Effector memory CD4-positive, alpha-beta T cell (primary cell): Measurements from ENCODE around the gene PHKG2.

Experiments
- DNase-seq, 3 donors: peaks; one replicate each; pipeline ENCODE4 v3.0.0-alpha.2; 2020
- H3K27ac ChIP-seq: 2 replicates; pipeline ENCODE4 v1.7.0; 2013; ENCODE audit warnings: mild to moderate bottlenecking, low read length, moderate library complexity; ENCODE audit not compliant: insufficient read depth, poor library complexity, severe bottlenecking
- H3K27me3 ChIP-seq: replicated peaks from 2 replicates; pipeline ENCODE4 v1.7.0; 2013; ENCODE audit warnings: mild to moderate bottlenecking, low read length; ENCODE audit not compliant: insufficient read depth, control insufficient read depth, poor library complexity, severe bottlenecking
- H3K36me3 ChIP-seq: 2 replicates; pipeline ENCODE4 v1.7.0; 2013; ENCODE audit warnings: mild to moderate bottlenecking, low read length, moderate library complexity; ENCODE audit not compliant: control insufficient read depth, insufficient read depth
- H3K4me1 ChIP-seq: 2 replicates; pipeline ENCODE4 v1.7.0; 2013; ENCODE audit warnings: low read length, mild to moderate bottlenecking; ENCODE audit not compliant: control insufficient read depth, insufficient read depth, poor library complexity, severe bottlenecking
- H3K4me3 ChIP-seq: 2 replicates; pipeline ENCODE4 v1.7.0; 2013; ENCODE audit warnings: low read length, low read depth, mild to moderate bottlenecking; ENCODE audit not compliant: insufficient read depth, poor library complexity, severe bottlenecking
- H3K9me3 ChIP-seq: 2 replicates; pipeline ENCODE4 v1.7.0; 2013; ENCODE audit warnings: mild to moderate bottlenecking, low read length, moderate library complexity; ENCODE audit not compliant: control insufficient read depth

PHKG2 gene

DNA sequence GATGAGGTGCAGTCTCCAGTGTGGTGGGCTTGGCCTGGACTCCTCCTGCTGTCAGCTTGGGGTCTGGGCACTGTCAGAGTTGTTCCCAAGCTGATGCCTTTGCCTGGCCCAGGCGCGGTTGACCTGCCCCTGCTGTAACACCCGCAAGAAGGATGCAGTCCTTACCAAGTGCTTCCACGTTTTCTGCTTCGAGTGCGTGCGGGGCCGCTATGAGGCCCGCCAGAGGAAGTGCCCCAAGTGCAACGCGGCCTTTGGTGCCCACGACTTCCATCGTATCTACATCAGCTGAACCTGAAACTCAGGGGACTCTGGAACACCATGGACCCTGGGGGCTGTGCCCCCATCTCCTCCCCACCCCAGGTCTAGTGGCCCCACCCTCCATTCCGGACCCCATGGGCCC is 25.6 kb downstream of the PHKG2 start:
- Histone ChIP-seq H3K4me1 (peaks cover 10% of the 10 kb centered on the region), H3K27ac (no peak overlapping the region), H3K4me3 (no peak overlapping the region), H3K36me3 (peaks cover 38% of the 10 kb centered on the region), H3K27me3 (no peaks in the 10 kb centered on the region), H3K9me3 (no peaks in the 10 kb centered on the region)
- no peak for DNase-seq

DNA sequence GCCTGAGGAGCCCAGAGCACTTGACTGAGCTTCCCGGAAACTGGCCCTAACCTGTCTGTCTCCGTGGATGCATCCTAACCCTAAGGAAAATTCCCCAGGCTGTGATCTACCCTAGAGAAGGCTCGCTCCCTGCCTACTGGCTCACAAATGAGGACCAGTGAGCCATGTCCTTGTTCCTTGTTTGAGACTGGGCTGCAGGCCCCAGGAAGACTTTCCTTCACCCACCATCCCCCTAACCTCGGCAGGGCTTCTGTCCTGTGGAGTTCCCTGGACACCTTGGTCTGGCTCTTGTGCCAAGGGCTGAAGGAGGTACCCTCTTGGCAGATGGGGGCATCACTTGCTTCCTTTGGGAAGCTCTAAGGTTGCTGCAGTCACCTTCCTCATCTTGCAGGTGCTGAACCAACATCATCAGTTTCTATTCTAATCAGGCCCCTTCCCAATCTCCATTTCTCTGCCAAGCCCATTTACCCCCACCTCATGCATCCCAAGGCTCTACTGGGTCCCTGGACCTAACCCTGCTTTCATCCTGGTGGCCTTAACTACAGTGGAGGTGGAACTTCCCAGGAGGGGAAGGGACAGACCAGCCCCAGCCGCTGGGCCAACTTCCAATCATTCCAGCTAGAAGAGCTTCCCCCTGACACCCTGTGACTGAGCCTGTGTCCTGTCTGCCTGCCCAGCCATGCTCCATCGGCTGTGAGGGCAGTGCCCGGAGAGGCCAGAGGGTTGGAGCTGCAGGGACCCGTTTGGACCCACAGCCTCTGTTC is 26.3 kb downstream of the PHKG2 start:
- DNase-seq: no peak
- H3K27me3 ChIP-seq: no peaks in the 10 kb centered on the region
- peak overlapping the region; percentile 9 for H3K27ac ChIP-seq
- H3K9me3 ChIP-seq: no peaks in the 10 kb centered on the region
- no peak overlapping the region for H3K4me3 ChIP-seq
- peaks cover 10% of the 10 kb centered on the region for H3K4me1 ChIP-seq
- peaks cover 31% of the 10 kb centered on the region for H3K36me3 ChIP-seq

DNA sequence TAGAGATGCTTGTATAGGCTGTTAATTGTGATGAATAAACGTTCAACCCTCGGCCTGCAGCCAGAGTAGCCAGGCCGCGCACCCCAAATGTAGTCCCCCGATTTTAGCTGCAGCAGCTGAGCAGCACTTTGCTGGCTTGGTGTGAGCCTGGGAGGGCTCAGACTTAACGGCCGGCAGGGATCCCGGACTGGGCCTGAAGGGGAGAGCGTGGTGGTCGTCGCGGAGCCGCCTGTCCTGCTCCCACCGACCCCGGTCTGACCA is 26.8 kb downstream of the PHKG2 start:
- Histone ChIP-seq H3K36me3 (peaks cover 28% of the 10 kb centered on the region), H3K9me3 (no peaks in the 10 kb centered on the region), H3K27me3 (no peaks in the 10 kb centered on the region), H3K4me1 (peaks cover 10% of the 10 kb centered on the region), H3K4me3 (peak overlapping the region; percentile 68), H3K27ac (peak overlapping the region; percentile 9)
- no peak for DNase-seq

DNA sequence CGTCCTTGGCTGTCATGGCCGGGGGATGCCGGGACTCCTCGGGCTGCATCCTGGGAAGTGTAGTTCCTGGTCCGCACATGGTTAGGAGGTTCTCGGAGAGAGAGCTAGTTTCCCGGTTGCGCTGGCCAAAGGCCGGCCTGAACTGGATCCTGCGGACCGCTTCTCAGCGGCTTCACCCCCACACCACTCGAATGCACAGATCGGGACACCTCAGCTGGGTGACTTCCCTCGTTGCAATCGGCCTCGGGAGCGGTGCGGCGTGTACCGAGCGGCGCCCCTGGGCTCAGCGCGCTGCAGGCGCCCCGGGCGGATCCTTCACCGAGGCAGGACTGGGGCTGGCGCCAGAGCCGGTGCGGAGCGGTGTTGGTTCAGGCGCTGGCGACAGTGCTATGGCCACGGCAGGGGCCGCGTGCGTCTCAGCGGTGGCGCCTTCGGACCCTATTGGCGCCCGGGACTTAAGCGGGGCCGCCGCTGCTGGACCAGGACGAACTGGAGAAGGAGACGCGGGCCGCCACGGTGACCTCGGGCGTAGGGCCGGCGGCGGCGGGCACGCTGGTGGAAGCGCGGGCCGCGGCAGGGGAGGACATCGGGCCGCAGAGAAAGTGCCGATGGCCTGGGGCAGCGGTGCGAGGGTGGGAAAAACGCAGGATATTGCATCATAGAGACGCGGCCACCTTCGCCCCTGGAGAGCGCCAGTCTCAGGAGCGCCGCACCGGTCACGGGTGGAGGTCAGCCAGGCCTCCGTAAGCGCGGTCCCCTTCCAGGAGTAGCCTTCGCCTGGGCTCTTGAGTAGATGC is 27.4 kb downstream of the PHKG2 start:
- peaks cover 10% of the 10 kb centered on the region for H3K4me1 ChIP-seq
- H3K9me3 ChIP-seq: no peaks in the 10 kb centered on the region
- peaks cover 23% of the 10 kb centered on the region for H3K36me3 ChIP-seq
- peak overlapping the region; percentile 68 for H3K4me3 ChIP-seq
- peak overlapping the region; percentile 9 for H3K27ac ChIP-seq
- no peaks in the 10 kb centered on the region for H3K27me3 ChIP-seq
- peak in 1 of 3 donors; percentile 14 for DNase-seq

DNA sequence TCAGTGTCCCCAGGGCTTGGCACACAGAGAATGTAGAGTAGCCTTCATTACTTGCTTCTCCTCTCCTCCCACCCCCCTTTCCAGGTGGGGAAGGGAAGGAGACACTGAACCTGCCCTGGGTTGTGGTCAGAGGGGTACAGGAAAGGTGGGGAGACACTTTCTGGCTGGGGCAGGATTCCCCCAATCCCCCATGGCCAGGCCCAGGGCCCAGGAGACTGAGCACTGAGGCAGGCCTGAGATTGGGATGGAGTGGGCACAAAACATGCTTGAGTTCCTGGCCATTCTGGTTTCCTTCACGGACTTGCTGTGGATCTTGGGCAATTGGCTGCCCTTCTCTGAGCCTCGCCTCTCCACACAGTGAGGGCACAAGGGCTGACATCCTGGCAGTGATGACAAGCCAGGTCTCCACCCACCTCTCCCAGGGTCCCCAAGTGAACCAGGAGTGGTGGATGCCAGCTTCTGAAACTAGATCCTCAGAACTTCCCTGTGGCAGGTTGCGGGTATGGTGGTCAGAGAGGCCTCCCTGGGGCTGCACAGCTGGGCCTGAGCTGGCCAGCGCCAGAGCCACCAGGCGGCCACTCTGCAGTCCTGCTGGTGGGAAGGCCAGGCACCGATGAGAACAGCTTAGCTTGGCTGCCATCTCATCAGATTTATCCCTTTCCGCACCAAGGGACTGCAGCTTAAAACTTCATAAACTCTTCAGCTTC is 29.5 kb downstream of the PHKG2 start:
- Histone ChIP-seq H3K9me3 (no peaks in the 10 kb centered on the region), H3K4me1 (peaks cover 10% of the 10 kb centered on the region), H3K36me3 (peaks cover 2% of the 10 kb centered on the region), H3K27ac (no peak overlapping the region), H3K4me3 (no peak overlapping the region), H3K27me3 (no peaks in the 10 kb centered on the region)
- no peak for DNase-seq

DNA sequence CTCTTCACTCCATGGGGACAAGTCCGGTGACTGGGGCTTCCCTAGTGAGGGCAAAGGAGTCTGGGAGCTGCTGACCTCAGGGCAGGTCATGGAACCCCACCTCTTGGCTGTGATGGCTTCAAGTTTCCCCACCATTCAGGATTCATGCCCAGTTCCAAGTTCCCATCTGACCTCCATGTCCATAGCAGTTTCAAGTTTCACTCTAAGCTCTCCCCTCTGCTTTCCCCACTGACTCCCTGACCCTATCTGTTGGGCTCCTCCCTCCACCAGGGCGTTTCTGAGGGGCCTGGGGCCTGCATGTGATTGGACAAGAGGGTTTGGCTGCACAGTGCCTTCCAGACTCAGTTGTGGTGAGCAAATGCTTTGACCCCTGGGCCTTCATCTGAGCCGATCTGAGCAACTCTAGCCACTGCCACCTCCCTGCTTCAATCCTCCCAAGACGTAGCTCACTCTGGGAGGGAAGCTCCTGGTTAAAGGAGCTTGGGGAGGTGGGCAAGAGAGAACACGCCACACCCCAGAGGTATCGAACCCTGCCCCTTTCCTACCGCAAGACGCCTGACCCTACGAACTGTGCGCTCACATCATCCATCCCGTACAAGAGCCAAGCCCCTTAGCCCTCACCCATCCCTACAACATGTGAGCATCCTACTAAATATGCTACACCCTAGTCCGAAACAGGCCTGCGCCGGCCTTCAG is 30.5 kb downstream of the PHKG2 start:
- no peak overlapping the region for H3K27ac ChIP-seq

DNA sequence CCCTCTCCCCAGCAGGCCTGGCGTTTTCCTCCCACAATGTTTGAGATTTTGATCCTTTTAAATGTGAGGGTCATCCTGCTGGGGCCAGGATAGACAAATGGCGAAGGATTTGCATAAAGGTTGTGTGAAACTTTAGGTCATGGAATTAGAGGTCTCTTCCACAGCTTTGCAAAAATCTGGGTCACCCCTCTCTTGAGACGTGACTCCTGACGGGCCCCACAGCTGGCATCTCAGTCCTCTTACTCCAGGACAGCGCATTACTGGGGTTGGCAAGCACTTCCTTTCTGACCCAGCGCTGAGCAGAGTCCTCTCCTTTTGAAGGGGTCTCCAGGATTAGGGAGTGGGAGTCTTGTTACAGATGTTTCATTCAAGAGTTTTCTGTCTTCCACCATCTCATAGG is 31.4 kb downstream of the PHKG2 start:
- Histone ChIP-seq H3K9me3 (no peaks in the 10 kb centered on the region), H3K36me3 (no peaks in the 10 kb centered on the region), H3K4me3 (no peak overlapping the region), H3K27ac (no peak overlapping the region), H3K4me1 (peaks cover 10% of the 10 kb centered on the region), H3K27me3 (no peaks in the 10 kb centered on the region)
- DNase-seq: no peak

More for the DNA sequence above, 30.5 kb downstream of the PHKG2 start:
- Histone ChIP-seq H3K36me3 (no peaks in the 10 kb centered on the region), H3K27me3 (no peaks in the 10 kb centered on the region), H3K9me3 (no peaks in the 10 kb centered on the region), H3K4me1 (peaks cover 10% of the 10 kb centered on the region), H3K4me3 (no peak overlapping the region)
- DNase-seq: no peak

DNA sequence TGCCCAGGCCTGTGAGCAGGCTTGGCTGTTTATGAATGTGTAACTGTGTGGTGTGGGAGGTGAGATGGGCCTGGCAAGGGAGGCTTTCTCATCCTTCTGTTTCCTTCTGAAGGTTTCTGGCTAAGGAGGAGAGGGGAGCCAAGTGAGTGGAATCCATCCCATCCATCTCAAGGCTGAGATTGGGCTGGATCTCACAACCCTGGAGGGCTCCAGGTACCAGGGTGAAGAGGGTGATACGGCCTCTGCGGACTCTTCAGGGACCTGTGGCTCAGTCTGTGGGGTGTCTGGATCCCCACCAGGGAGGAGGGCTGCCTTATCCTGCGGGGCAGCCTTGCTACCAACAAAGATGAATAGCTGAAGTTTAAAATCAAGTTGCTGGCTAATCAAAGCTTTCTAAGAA is 31.8 kb downstream of the PHKG2 start:
- Histone ChIP-seq H3K4me1 (peaks cover 6% of the 10 kb centered on the region), H3K27ac (no peak overlapping the region), H3K27me3 (no peaks in the 10 kb centered on the region), H3K9me3 (no peaks in the 10 kb centered on the region), H3K36me3 (no peaks in the 10 kb centered on the region), H3K4me3 (no peak overlapping the region)
- no peak for DNase-seq

DNA sequence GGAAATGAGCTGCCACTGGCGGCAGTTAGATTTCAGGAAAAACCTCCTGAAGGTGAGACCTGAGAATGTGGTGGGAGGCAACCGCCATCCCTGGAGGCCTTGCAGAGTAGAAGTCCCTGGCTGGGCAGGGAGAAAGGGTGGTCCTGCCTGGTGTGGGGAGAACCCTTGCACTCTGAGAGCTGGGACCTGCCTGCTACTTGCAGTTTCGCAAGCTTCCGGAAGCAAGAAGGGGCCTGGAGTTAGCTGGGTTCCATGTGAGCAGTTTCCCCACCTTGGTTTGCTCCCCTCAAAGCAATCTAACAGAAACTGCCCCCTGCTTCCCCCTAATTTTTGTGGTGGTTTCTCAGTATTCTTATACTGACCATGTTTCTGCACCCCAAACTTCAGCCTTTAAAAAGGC is 32.3 kb downstream of the PHKG2 start:
- Histone ChIP-seq H3K27ac (no peak overlapping the region), H3K4me1 (peaks cover under 1% of the 10 kb centered on the region), H3K9me3 (no peaks in the 10 kb centered on the region), H3K27me3 (no peaks in the 10 kb centered on the region), H3K36me3 (no peaks in the 10 kb centered on the region), H3K4me3 (no peak overlapping the region)
- no peak for DNase-seq
